Natural killer cell treated with Interleukin-12 subunit alpha and Interleukin-12 subunit beta and Interleukin-15 and Interleukin-18, amount 100 ng/mL, for 72 hours (primary cell): ENCODE results near the gene OR51B5. TPM values are rescaled to one million over a fixed set of nuclear protein-coding genes. Genes with fewer than 3 reads are reported as not detected.
A peak's percentile ranks its signal among the peaks of the same experiment; 100 is the strongest.
"Not testable (repeated sequence)": the region's sequence is repeated elsewhere in the genome, so short reads cannot be mapped to it uniquely, and the experiment has no call there.

Experiments used
- ATAC-seq, 2 donors: fragments of 150-1000 bp; cut with Tn5 transposase in 1 of 2; sonication (Bioruptor Pico), chemical (Tn5 transposase) in 1 of 2; 2 replicates each; pipeline ENCODE4 v1.10.0; 2021
- DNase-seq: peaks from one replicate; pipeline ENCODE4 v3.0.0; 2022; ENCODE audit warnings: low spot score
- H3K27ac Mint-ChIP-seq, 2 donors: 1 replicate in 1 of 2; 2 replicates in 1 of 2; pipeline ENCODE4 v1.8.0; 2022; ENCODE audit warnings: mixed read lengths in 2 of 2, mild to moderate bottlenecking in 1 of 2, moderate library complexity in 1 of 2
- H3K27me3 Mint-ChIP-seq, 2 donors: 1 replicate in 1 of 2; 2 replicates in 1 of 2; pipeline ENCODE4 v1.8.0; 2022; ENCODE audit warnings: mixed read lengths in 2 of 2
- H3K36me3 Mint-ChIP-seq: one replicate; pipeline ENCODE4 v1.8.0; 2022; ENCODE audit warnings: mixed read lengths
- H3K4me1 Mint-ChIP-seq, 2 donors: 1 replicate in 1 of 2; 2 replicates in 1 of 2; pipeline ENCODE4 v1.8.0; 2022; ENCODE audit warnings: low read depth in 2 of 2, mixed read lengths in 2 of 2, mild to moderate bottlenecking in 1 of 2
- H3K4me3 Mint-ChIP-seq: one replicate; pipeline ENCODE4 v1.8.0; 2022; ENCODE audit warnings: mixed read lengths
- H3K9me3 Mint-ChIP-seq: 2 replicates; pipeline ENCODE4 v1.8.0; 2022; ENCODE audit warnings: mixed read lengths
- total RNA-seq, 2 donors: library from RNA; stranded (reverse); gene quantifications; one replicate each; pipeline ENCODE4 v1.2.3, GENCODE V29; 2022

The OR51B5 gene
- total RNA-seq, result not detected

GRCh38 chr11:5343474-5344335 is at the start of gene OR51B5:
Gene OR51B5 (minus strand): TSS chr11:5343524. CDS start chr11:5343524, 0 bp downstream.
- peaks cover 3% of the 10 kb centered on the region for H3K9me3 Mint-ChIP-seq
- H3K27ac Mint-ChIP-seq, result no peak within 1 kb of the TSS
- ATAC-seq, result no peak
- no peak for DNase-seq
- no peak within 1 kb of the TSS for H3K4me3 Mint-ChIP-seq
- no peaks in the 10 kb centered on the region for H3K36me3 Mint-ChIP-seq
- no peaks in the 10 kb centered on the region for H3K4me1 Mint-ChIP-seq
- H3K27me3 Mint-ChIP-seq, result peaks cover 8 to 10% of the 10 kb centered on the region in 2 donors

GRCh38 chr11:5390210-5390609 is 46.9 kb upstream of the OR51B5 start:
- H3K27me3 Mint-ChIP-seq, result no peaks in the 10 kb centered on the region

GRCh38 chr11:5384335-5384734 is 41.0 kb upstream of the OR51B5 start:
- H3K27ac Mint-ChIP-seq, result no peak overlapping the region
- no peaks in the 10 kb centered on the region for H3K9me3 Mint-ChIP-seq

More at GRCh38 chr11:5390210-5390609, 46.9 kb upstream of the OR51B5 start:
- H3K4me1 Mint-ChIP-seq, result no peaks in the 10 kb centered on the region
- DNase-seq (no peak), ATAC-seq (no peak)
- no peak overlapping the region for H3K4me3 Mint-ChIP-seq
- H3K36me3 Mint-ChIP-seq, result no peaks in the 10 kb centered on the region
- no peak overlapping the region for H3K27ac Mint-ChIP-seq
- peaks cover 3% of the 10 kb centered on the region for H3K9me3 Mint-ChIP-seq

GRCh38 chr11:5383576-5383975 is 40.3 kb upstream of the OR51B5 start, which contains the start of gene OR51M1:
Gene OR51M1 (plus strand): TSS chr11:5383812. CDS start chr11:5389399, 5,587 bp downstream.
- Mint-ChIP-seq H3K27ac (no peak within 1 kb of the TSS), H3K27me3 (peaks cover 0 to 3% of the 10 kb centered on the region in 2 donors), H3K4me3 (no peak within 1 kb of the TSS), H3K36me3 (no peaks in the 10 kb centered on the region), H3K9me3 (no peaks in the 10 kb centered on the region), H3K4me1 (no peaks in the 10 kb centered on the region)
- DNase-seq, result no peak
- ATAC-seq, result no peak

More at GRCh38 chr11:5384335-5384734, 41.0 kb upstream of the OR51B5 start:
- DNase-seq (no peak), ATAC-seq (no peak)
- H3K27me3 Mint-ChIP-seq, result peaks cover 0 to 3% of the 10 kb centered on the region in 2 donors
- no peak overlapping the region for H3K4me3 Mint-ChIP-seq
- no peaks in the 10 kb centered on the region for H3K4me1 Mint-ChIP-seq
- no peaks in the 10 kb centered on the region for H3K36me3 Mint-ChIP-seq

- H3K27ac Mint-ChIP-seq, result no peak overlapping the region
- no peaks in the 10 kb centered on the region for H3K9me3 Mint-ChIP-seq
- DNase-seq (no peak), ATAC-seq (peak in 1 of 2 donors; percentile 52)
- H3K4me3 Mint-ChIP-seq, result no peak overlapping the region
- no peaks in the 10 kb centered on the region for H3K4me1 Mint-ChIP-seq
- no peaks in the 10 kb centered on the region for H3K36me3 Mint-ChIP-seq
- H3K27me3 Mint-ChIP-seq, result peaks cover 0 to 7% of the 10 kb centered on the region in 2 donors
Measured at GRCh38 chr11:5380740-5381342, 37.5 kb upstream of the OR51B5 start.

GRCh38 chr11:5369789-5370188 is 26.5 kb upstream of the OR51B5 start:
- no peak for DNase-seq
- H3K27me3 Mint-ChIP-seq, result peaks cover 2 to 17% of the 10 kb centered on the region in 2 donors
- no peak overlapping the region for H3K4me3 Mint-ChIP-seq
- no peak for ATAC-seq
- H3K36me3 Mint-ChIP-seq, result no peaks in the 10 kb centered on the region
- peaks cover 2% of the 10 kb centered on the region for H3K9me3 Mint-ChIP-seq
- no peak overlapping the region for H3K27ac Mint-ChIP-seq
- H3K4me1 Mint-ChIP-seq, result no peaks in the 10 kb centered on the region

GRCh38 chr11:5368502-5369043 is 25.2 kb upstream of the OR51B5 start:
- no peak overlapping the region for H3K27ac Mint-ChIP-seq
- no peak for ATAC-seq

GRCh38 chr11:5367448-5368074 is 24.2 kb upstream of the OR51B5 start:
- Mint-ChIP-seq H3K4me3 (no peak overlapping the region), H3K27me3 (peaks cover 2 to 17% of the 10 kb centered on the region in 2 donors), H3K36me3 (no peaks in the 10 kb centered on the region), H3K9me3 (peaks cover 2% of the 10 kb centered on the region), H3K4me1 (no peaks in the 10 kb centered on the region), H3K27ac (no peak overlapping the region)
- DNase-seq, result no peak
- no peak for ATAC-seq

More at GRCh38 chr11:5368502-5369043, 25.2 kb upstream of the OR51B5 start:
- H3K27me3 Mint-ChIP-seq, result peaks cover 2 to 17% of the 10 kb centered on the region in 2 donors
- peaks cover 2% of the 10 kb centered on the region for H3K9me3 Mint-ChIP-seq
- H3K4me1 Mint-ChIP-seq, result no peaks in the 10 kb centered on the region
- no peak overlapping the region for H3K4me3 Mint-ChIP-seq
- no peak for DNase-seq
- H3K36me3 Mint-ChIP-seq, result no peaks in the 10 kb centered on the region

GRCh38 chr11:5366856-5367255 is 23.5 kb upstream of the OR51B5 start:
- H3K4me1 Mint-ChIP-seq, result no peaks in the 10 kb centered on the region
- ATAC-seq (no peak), DNase-seq (no peak)
- H3K9me3 Mint-ChIP-seq, result peaks cover 2% of the 10 kb centered on the region
- H3K36me3 Mint-ChIP-seq, result no peaks in the 10 kb centered on the region
- peaks cover 2 to 17% of the 10 kb centered on the region in 2 donors for H3K27me3 Mint-ChIP-seq
- no peak overlapping the region for H3K27ac Mint-ChIP-seq
- no peak overlapping the region for H3K4me3 Mint-ChIP-seq

- not testable (repeated sequence) for H3K4me1 Mint-ChIP-seq, H3K4me3 Mint-ChIP-seq, DNase-seq, H3K27ac Mint-ChIP-seq, H3K9me3 Mint-ChIP-seq, H3K36me3 Mint-ChIP-seq, ATAC-seq
- H3K27me3 Mint-ChIP-seq, result peaks cover 2 to 17% of the 10 kb centered on the region in 2 donors
Measured at GRCh38 chr11:5366365-5366764, 23.0 kb upstream of the OR51B5 start.

- Mint-ChIP-seq H3K36me3 (no peaks in the 10 kb centered on the region), H3K27ac (no peak overlapping the region), H3K27me3 (peaks cover 2 to 17% of the 10 kb centered on the region in 2 donors), H3K4me3 (no peak overlapping the region), H3K9me3 (peaks cover 2% of the 10 kb centered on the region), H3K4me1 (no peaks in the 10 kb centered on the region)
- ATAC-seq (no peak), DNase-seq (no peak)
Measured at GRCh38 chr11:5364214-5364613, 20.9 kb upstream of the OR51B5 start.

- no peak for ATAC-seq
- Mint-ChIP-seq H3K36me3 (no peaks in the 10 kb centered on the region), H3K27me3 (peaks cover 2 to 17% of the 10 kb centered on the region in 2 donors), H3K27ac (no peak overlapping the region), H3K4me3 (no peak overlapping the region), H3K9me3 (peaks cover 2% of the 10 kb centered on the region), H3K4me1 (no peaks in the 10 kb centered on the region)
- DNase-seq, result no peak
Measured at GRCh38 chr11:5363679-5364078, 20.4 kb upstream of the OR51B5 start.

GRCh38 chr11:5362017-5362625 is 18.8 kb upstream of the OR51B5 start:
- Mint-ChIP-seq H3K27ac (no peak overlapping the region), H3K9me3 (peaks cover 5% of the 10 kb centered on the region), H3K27me3 (peaks cover 2 to 24% of the 10 kb centered on the region in 2 donors), H3K4me3 (no peak overlapping the region), H3K4me1 (no peaks in the 10 kb centered on the region), H3K36me3 (no peaks in the 10 kb centered on the region)
- DNase-seq (no peak), ATAC-seq (no peak)
